ENCODE results near the gene PHRF1.

DNA sequence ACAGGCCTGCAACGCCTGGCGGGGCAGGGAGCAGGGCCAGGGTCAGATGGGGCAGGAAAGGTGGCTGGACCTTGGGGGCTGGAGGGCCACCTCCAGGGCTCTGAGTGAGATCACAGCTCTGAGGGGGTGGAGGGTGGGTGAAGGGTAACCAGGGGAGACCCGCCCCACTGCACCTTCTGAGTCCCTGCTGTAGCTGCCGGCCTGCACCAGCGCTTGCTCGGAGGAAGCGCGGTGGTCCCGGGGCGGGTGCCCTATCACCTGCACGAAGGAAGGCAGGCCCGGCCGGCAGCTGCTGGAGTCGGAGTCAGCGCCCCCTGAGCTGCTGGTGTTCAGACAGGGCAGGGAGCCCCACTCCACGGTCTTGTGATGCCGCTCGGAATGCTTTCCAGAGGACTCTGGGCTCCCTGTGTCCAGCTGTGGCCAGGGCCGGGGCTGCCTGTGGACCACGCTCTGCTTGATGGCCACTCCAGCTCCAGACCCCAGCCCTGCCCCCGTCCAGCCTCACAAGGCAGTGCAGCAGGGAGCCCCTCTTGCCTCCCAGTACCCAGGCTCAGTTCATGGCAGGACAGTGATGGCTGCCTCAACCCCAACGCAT lies 19.5 kb upstream of the PHRF1 start:
- TF ChIP-seq, protein P1, sequence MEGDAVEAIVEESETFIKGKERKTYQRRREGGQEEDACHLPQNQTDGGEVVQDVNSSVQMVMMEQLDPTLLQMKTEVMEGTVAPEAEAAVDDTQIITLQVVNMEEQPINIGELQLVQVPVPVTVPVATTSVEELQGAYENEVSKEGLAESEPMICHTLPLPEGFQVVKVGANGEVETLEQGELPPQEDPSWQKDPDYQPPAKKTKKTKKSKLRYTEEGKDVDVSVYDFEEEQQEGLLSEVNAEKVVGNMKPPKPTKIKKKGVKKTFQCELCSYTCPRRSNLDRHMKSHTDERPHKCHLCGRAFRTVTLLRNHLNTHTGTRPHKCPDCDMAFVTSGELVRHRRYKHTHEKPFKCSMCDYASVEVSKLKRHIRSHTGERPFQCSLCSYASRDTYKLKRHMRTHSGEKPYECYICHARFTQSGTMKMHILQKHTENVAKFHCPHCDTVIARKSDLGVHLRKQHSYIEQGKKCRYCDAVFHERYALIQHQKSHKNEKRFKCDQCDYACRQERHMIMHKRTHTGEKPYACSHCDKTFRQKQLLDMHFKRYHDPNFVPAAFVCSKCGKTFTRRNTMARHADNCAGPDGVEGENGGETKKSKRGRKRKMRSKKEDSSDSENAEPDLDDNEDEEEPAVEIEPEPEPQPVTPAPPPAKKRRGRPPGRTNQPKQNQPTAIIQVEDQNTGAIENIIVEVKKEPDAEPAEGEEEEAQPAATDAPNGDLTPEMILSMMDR (conservative IDR thresholded peaks at IDR 0.05; ENCODE audit: low read depth, low read length) = no peak
- TF ChIP-seq POLR2A (IDR thresholded peaks at IDR 0.05; ENCODE audit: low read depth, low read length) = no peak
- no peak for TF ChIP-seq CHD1 (IDR thresholded peaks at IDR 0.05; ENCODE audit: low read depth, low read length)
- no peak for TF ChIP-seq MAZ (IDR thresholded peaks at IDR 0.05; ENCODE audit: borderline replicate concordance, low read depth, low read length)
- no peak for TF ChIP-seq RCOR1 (IDR thresholded peaks at IDR 0.05; ENCODE audit: insufficient replicate concordance, low read length)
- no peak for TF ChIP-seq CEBPB (IDR thresholded peaks at IDR 0.05; ENCODE audit: low read depth, low read length)
- no peak for TF ChIP-seq RAD21 (IDR thresholded peaks at IDR 0.05; ENCODE audit: low read length)
- no peak for TF ChIP-seq RFX5 (IDR thresholded peaks at IDR 0.05; ENCODE audit: low read depth, low read length)
- no peak for TF ChIP-seq BHLHE40 (IDR thresholded peaks at IDR 0.05; ENCODE audit: low read depth, low read length)
- no peak for TF ChIP-seq SMC3 (IDR thresholded peaks at IDR 0.05; ENCODE audit: low read depth, low read length)
- TF ChIP-seq, protein P2, sequence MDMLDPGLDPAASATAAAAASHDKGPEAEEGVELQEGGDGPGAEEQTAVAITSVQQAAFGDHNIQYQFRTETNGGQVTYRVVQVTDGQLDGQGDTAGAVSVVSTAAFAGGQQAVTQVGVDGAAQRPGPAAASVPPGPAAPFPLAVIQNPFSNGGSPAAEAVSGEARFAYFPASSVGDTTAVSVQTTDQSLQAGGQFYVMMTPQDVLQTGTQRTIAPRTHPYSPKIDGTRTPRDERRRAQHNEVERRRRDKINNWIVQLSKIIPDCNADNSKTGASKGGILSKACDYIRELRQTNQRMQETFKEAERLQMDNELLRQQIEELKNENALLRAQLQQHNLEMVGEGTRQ (IDR thresholded peaks at IDR 0.05; ENCODE audit: low read depth, low read length) = no peak
- TF ChIP-seq MXI1 (IDR thresholded peaks at IDR 0.05; ENCODE audit: borderline replicate concordance, low read depth, low read length) = no peak
- TF ChIP-seq, protein P3, sequence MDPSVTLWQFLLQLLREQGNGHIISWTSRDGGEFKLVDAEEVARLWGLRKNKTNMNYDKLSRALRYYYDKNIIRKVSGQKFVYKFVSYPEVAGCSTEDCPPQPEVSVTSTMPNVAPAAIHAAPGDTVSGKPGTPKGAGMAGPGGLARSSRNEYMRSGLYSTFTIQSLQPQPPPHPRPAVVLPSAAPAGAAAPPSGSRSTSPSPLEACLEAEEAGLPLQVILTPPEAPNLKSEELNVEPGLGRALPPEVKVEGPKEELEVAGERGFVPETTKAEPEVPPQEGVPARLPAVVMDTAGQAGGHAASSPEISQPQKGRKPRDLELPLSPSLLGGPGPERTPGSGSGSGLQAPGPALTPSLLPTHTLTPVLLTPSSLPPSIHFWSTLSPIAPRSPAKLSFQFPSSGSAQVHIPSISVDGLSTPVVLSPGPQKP (IDR thresholded peaks at IDR 0.05; ENCODE audit: borderline replicate concordance, low read depth, low read length) = no peak
- no peak for TF ChIP-seq NFE2L2 (IDR thresholded peaks at IDR 0.05; ENCODE audit: low read depth, low read length)

All from IMR-90 (cell line).